GM12878 (cell line): ENCODE results near the gene OPRL1. TPM values are rescaled to one million over a fixed set of nuclear protein-coding genes. Genes with fewer than 3 reads are reported as not detected.
A peak's percentile ranks its signal among the peaks of the same experiment; 100 is the strongest.

Experiments used
- ATAC-seq: fragments of 200-7000 bp; cut with Tn5 transposase; 3 replicates; pipeline ENCODE4 v1.9.1; 2020; ENCODE audit warnings: mild to moderate bottlenecking, moderate library complexity
- BruUV-seq: library from RNA; stranded (reverse); fragments of 400-500 nt; replicated peaks from 2 replicates; lab custom pipeline; 2021; lab: Mats Ljungman, UMichigan
- CTCF ChIA-PET: fragments of 300-600 bp; sonication (Branson Sonifier 250); formaldehyde crosslinking; extraction: SDS; loops from one replicate; lab custom pipeline; 2021; ENCODE audit warnings: inconsistent platforms; lab: Yijun Ruan, JAX
- POLR2A ChIA-PET: fragments of 350-600 bp; formaldehyde crosslinking; extraction: SDS; loops from one replicate; lab custom pipeline; 2021; ENCODE audit warnings: inconsistent platforms; lab: Charles Lee
- RAD21 ChIA-PET: fragments of 300-600 bp; sonication (Branson Sonifier 250); formaldehyde crosslinking; loops from one replicate; lab custom pipeline; 2023; ENCODE audit warnings: antibody characterized with exemption; ENCODE audit not compliant: unreplicated experiment; lab: Charles Lee
- SMC1A ChIA-PET: fragments of 300-600 bp; sonication (Branson Sonifier 250); formaldehyde crosslinking; loops from one replicate; lab custom pipeline; 2023; ENCODE audit not compliant: unreplicated experiment, uncharacterized antibody; lab: Charles Lee
- DNase-seq: peaks from one replicate; pipeline ENCODE4 v3.0.0-alpha.2; 2011; ENCODE audit warnings: low read depth, low spot score
- FAIRE-seq: peaks from 3 replicates; lab custom pipeline; 2011; peaks lifted over from hg19 to GRCh38; lab: Jason Lieb, UNC
- H2AFZ ChIP-seq: 2 replicates; pipeline ENCODE4 v1.6.0; 2011; ENCODE audit warnings: low read depth, low read length, control low read depth; ENCODE audit not compliant: control insufficient read depth
- H3K27ac ChIP-seq: 2 replicates; pipeline ENCODE4 v1.5.1; 2011; ENCODE audit warnings: control low read depth; ENCODE audit not compliant: control insufficient read depth, insufficient read depth
- H3K27me3 ChIP-seq, 2 experiments: replicated peaks in 1 of 2; 2 replicates each; pipeline versions ENCODE4 v1.6.0 to v1.6.1; 2011; ENCODE audit warnings: low read length in 1 of 2; ENCODE audit not compliant: control insufficient read depth in 2 of 2, insufficient read depth in 2 of 2
- H3K36me3 ChIP-seq, 2 experiments: 2 replicates each; pipeline ENCODE4 v1.5.1; 2011; ENCODE audit warnings: low read length in 1 of 2; ENCODE audit not compliant: control insufficient read depth in 2 of 2, insufficient read depth in 2 of 2
- H3K4me1 ChIP-seq: 2 replicates; pipeline ENCODE4 v1.6.1; 2011; ENCODE audit warnings: mild to moderate bottlenecking, low read length, moderate library complexity, mixed read lengths; ENCODE audit not compliant: control insufficient read depth, insufficient read depth
- H3K4me2 ChIP-seq: 2 replicates; pipeline ENCODE4 v1.6.0; 2011; ENCODE audit warnings: control low read depth; ENCODE audit not compliant: control insufficient read depth, insufficient read depth
- H3K4me3 ChIP-seq: fragments of 200-600 bp; sonication (generic); 2 replicates; pipeline ENCODE4 v1.5.1; 2016
- H3K79me2 ChIP-seq: 2 replicates; pipeline ENCODE4 v1.6.0; 2011; ENCODE audit warnings: low read length; ENCODE audit not compliant: control insufficient read depth, insufficient read depth
- H3K9ac ChIP-seq: 2 replicates; pipeline ENCODE4 v1.8.0; 2011; ENCODE audit warnings: low read length, control low read depth, mixed read lengths; ENCODE audit not compliant: control insufficient read depth, insufficient read depth
- H3K9me3 ChIP-seq: replicated peaks from 3 replicates; pipeline ENCODE4 v1.5.1; 2011; ENCODE audit warnings: mild to moderate bottlenecking, low read length; ENCODE audit not compliant: control insufficient read depth, insufficient read depth
- H4K20me1 ChIP-seq: 2 replicates; pipeline ENCODE4 v1.6.0; 2011; ENCODE audit not compliant: control insufficient read depth, insufficient read depth
- CTCF ChIP-seq, 3 experiments: IDR thresholded peaks in 2 of 3; conservative IDR thresholded peaks in 1 of 3; 2 replicates each; pipeline ENCODE4 v1.5.1; 2011; ENCODE audit warnings: low read depth in 3 of 3, low read length in 3 of 3, mild to moderate bottlenecking in 3 of 3, control low read depth in 2 of 3, moderate library complexity in 2 of 3, inconsistent platforms in 1 of 3, mixed read lengths in 1 of 3; ENCODE audit not compliant: control insufficient read depth in 2 of 3, insufficient read depth in 1 of 3; ENCODE audit errors: extremely low read depth in 1 of 3
- FOXM1 ChIP-seq: IDR thresholded peaks from 2 replicates; pipeline ENCODE4 v1.6.1; 2012; ENCODE audit warnings: low read depth, mild to moderate bottlenecking, inconsistent platforms, low read length, moderate library complexity
- KDM1A ChIP-seq: fragments of 200-600 bp; sonication (generic); IDR thresholded peaks from 2 replicates; pipeline ENCODE4 v1.6.1; 2016; ENCODE audit warnings: borderline replicate concordance
- KLF5 ChIP-seq: fragments of 450-650 bp; IDR thresholded peaks from 2 replicates; pipeline ENCODE4 v1.6.1; 2014; ENCODE audit warnings: mild to moderate bottlenecking; ENCODE audit not compliant: partially characterized antibody
- MTA3 ChIP-seq: IDR thresholded peaks from 2 replicates; pipeline ENCODE4 v1.6.1; 2012; ENCODE audit warnings: low read length, inconsistent platforms, borderline replicate concordance
- RAD21 ChIP-seq: IDR thresholded peaks from 2 replicates; pipeline ENCODE4 v1.6.1; 2011; ENCODE audit warnings: mild to moderate bottlenecking, low read depth, low read length, moderate library complexity; ENCODE audit not compliant: insufficient read depth
- SMAD5 ChIP-seq: IDR thresholded peaks from 2 replicates; pipeline ENCODE4 v1.6.1; 2016; ENCODE audit warnings: antibody characterized with exemption, low read depth
- TAF1 ChIP-seq: IDR thresholded peaks from 2 replicates; pipeline ENCODE4 v1.6.1; 2011; ENCODE audit warnings: mild to moderate bottlenecking, low read depth, low read length, borderline replicate concordance
- TARDBP ChIP-seq: IDR thresholded peaks from 2 replicates; pipeline ENCODE4 v1.6.1; 2016; ENCODE audit warnings: borderline replicate concordance
- TBL1XR1 ChIP-seq: IDR thresholded peaks from 2 replicates; pipeline ENCODE4 v1.6.1; 2012; ENCODE audit warnings: low read depth, low read length, improper control_type of control experiment
- ZBTB33 ChIP-seq: fragments of 450-650 bp; IDR thresholded peaks from 2 replicates; pipeline ENCODE4 v1.6.1; 2017; ENCODE audit warnings: mild to moderate bottlenecking
- WGBS: methylation state at CpG from one replicate; pipeline ENCODE4 v1.1.6; 2016; ENCODE audit warnings: low lambda C conversion rate; ENCODE audit not compliant: insufficient replicate concordance, insufficient coverage; ENCODE audit errors: missing lambda C conversion rate; 5-methylcytosine and 5-hydroxymethylcytosine counted together
- in situ Hi-C: fragments of 300-500 bp; cut with MboI; formaldehyde crosslinking; loops from 9 replicates; pipeline ENCODE4 v1.14.3; 2018; ENCODE audit warnings: mixed read lengths
- intact Hi-C: fragments of 100-400 bp; cut with micrococcal nuclease; formaldehyde crosslinking; loops from one replicate; pipeline ENCODE4 v1.14.2; 2022; ENCODE audit not compliant: unreplicated experiment
- polyA plus RNA-seq, 11 experiments: library from polyadenylated mRNA; depleted of rRNA in 4 of 11; unstranded in 6 of 11; stranded (reverse) in 5 of 11; fragments of >200 nt; fragmentation: Nextera tagmentation in 4 of 11; fragmentation: Illumina TruSeq in 1 of 11; extraction: Ambion mirVana in 4 of 11; extraction: Trizol in 1 of 11; gene quantifications; 1 replicate in 1 of 11; 2 replicates in 10 of 11; pipeline versions ENCODE4 v1.2.1 to v1.2.3, GENCODE V29; 2011 to 2016; ENCODE audit warnings: inconsistent platforms in 2 of 11, missing spikeins in 2 of 11, low read depth in 1 of 11
- total RNA-seq, 4 experiments: library from RNA; depleted of rRNA in 3 of 4; stranded (reverse); fragments of >200 nt in 3 of 4; fragmentation: Illumina TruSeq in 1 of 4; extraction: Trizol in 1 of 4; gene quantifications; 2 replicates each; pipeline versions ENCODE4 v1.2.1 to v1.2.3, GENCODE V29; 2013 to 2021

OPRL1 gene
- total and polyA plus RNA-seq, 10 of the 15 experiments (the other 5 are each of a cell fraction or from before 2014, with no cell fraction given) = 0.04 to 0.41 (median 0.24) TPM; not detected in 1

- Histone ChIP-seq H3K27ac (no peak overlapping the region), H3K79me2 (no peaks in the 10 kb centered on the region), H3K4me2 (no peak overlapping the region), H3K4me3 (no peak overlapping the region), H3K27me3 (no peaks in the 10 kb centered on the region; a peak in 2 of 4 replicates), H3K4me1 (no peaks in the 10 kb centered on the region), H3K9me3 (no peaks in the 10 kb centered on the region), H3K36me3 (no peaks in the 10 kb centered on the region), H3K9ac (no peak overlapping the region), H2AFZ (no peak overlapping the region), H4K20me1 (no peaks in the 10 kb centered on the region)
- intact Hi-C loops = no loop called here
- CTCF ChIA-PET = no interaction called here
- WGBS = 13% methylated on average over 8 of the region's 8 CpGs
- no peak for FAIRE-seq
- BruUV-seq = no TSS peak
- in situ Hi-C loops = no loop called here
- RAD21 ChIA-PET = no interaction called here
- ATAC-seq = peak; percentile 23
- POLR2A ChIA-PET = no interaction called here
- TF ChIP-seq RAD21 = peak; percentile 36
- TF ChIP-seq MTA3 = no peak
- no peak for TF ChIP-seq KLF5
- TF ChIP-seq TARDBP = no peak
- TF ChIP-seq FOXM1 = no peak
- no peak for TF ChIP-seq ZBTB33
- TF ChIP-seq SMAD5 = no peak
- TF ChIP-seq KDM1A = no peak
- TF ChIP-seq TBL1XR1 = no peak
- no peak for TF ChIP-seq TAF1
- peak; percentile 7 to 12 (median 12); a peak in 2 of 6 replicates for TF ChIP-seq CTCF (IDR thresholded peaks at IDR 0.05 in 2 of 3, conservative IDR thresholded peaks at IDR 0.05 in 1 of 3; ENCODE audit: control insufficient read depth in 2 of 3, extremely low read depth in 1 of 3, insufficient read depth in 1 of 3, low read depth in 3 of 3, low read length in 3 of 3)
- SMC1A ChIA-PET = no interaction called here
- DNase-seq = no peak
Observed at GRCh38 chr20:64133951-64134407, 54.1 kb downstream of the OPRL1 start.
